GM12878 (cell line): ENCODE measurements around the gene RBM19.

Experiments used
- CTCF ChIP-seq, 3 experiments: IDR thresholded peaks in 2 of 3; conservative IDR thresholded peaks in 1 of 3; 2 replicates each; pipeline ENCODE4 v1.5.1; 2011; ENCODE audit warnings: low read depth in 3 of 3, low read length in 3 of 3, mild to moderate bottlenecking in 3 of 3, control low read depth in 2 of 3, moderate library complexity in 2 of 3, inconsistent platforms in 1 of 3, mixed read lengths in 1 of 3; ENCODE audit not compliant: control insufficient read depth in 2 of 3, insufficient read depth in 1 of 3; ENCODE audit errors: extremely low read depth in 1 of 3
- MEF2A ChIP-seq: IDR thresholded peaks from 2 replicates; pipeline ENCODE4 v1.6.1; 2011; ENCODE audit warnings: low read depth, mild to moderate bottlenecking, low read length, moderate library complexity; ENCODE audit not compliant: insufficient read depth

- TF ChIP-seq MEF2A (no peak), CTCF (IDR thresholded peaks at IDR 0.05 in 2 of 3, conservative IDR thresholded peaks at IDR 0.05 in 1 of 3; ENCODE audit: control insufficient read depth in 2 of 3, extremely low read depth in 1 of 3, insufficient read depth in 1 of 3, low read depth in 3 of 3, low read length in 3 of 3) (no peak)
Observed at GRCh38 chr12:113844495-113845210, 121.5 kb downstream of the RBM19 start.
